ENCODE measurements around the gene UGGT2.

- no peak for TF ChIP-seq CTCF (IDR thresholded peaks at IDR 0.05)
- no peak for TF ChIP-seq POLR2AphosphoS5 (IDR thresholded peaks at IDR 0.05)
Observed at GRCh38 chr13:95756072-95756471, 297.1 kb downstream of the UGGT2 start.

Data from breast epithelium (tissue), 3 donors.